Amygdala (tissue), 56 donors: Measurements from ENCODE around the gene MAB21L3.
"Not testable (repeated sequence)": the region's sequence is repeated elsewhere in the genome, so short reads cannot be mapped to it uniquely, and the experiment has no call there.

Experiments
- DNase-seq, 56 donors: peaks; one replicate each; lab custom pipeline; 2025; lab: John Stamatoyannopoulos, UW

Gene MAB21L3

DNA sequence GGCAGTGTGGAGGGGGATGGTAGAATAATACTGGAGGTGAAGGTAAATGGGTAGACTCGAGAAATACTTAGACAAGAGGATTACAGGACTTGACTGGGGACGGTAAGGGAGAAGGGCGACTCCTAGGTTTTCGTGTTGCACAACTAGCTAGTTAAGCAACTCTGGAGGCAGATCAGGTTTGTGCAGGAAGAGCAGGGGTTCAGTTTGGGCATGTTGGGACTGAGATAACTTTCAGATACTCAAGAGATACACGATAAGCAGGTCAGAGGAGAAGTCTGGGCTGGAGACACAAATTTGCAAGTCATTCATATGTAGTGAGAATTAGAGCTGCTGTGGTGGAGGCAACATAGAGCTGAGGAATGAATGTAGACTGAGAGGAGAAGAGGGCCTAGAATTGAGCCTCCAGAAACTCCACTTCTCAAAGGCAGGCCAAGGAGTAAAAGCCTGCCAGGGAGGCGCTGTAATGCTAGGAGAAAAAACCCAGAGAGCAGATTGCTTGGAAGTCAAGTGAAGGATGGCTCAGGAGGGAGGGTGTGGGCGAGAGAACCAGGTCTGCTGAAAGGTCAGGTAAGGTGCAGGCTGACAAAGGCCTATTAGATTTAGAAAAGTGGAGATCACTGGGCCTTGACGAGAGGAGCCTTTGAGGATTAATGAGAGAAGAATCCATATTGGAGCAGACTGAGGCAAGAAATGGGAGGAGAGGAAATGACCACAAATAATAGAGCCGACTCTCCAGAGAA lies 20.8 kb downstream of the MAB21L3 start:
- DNase-seq, result no peak

DNA sequence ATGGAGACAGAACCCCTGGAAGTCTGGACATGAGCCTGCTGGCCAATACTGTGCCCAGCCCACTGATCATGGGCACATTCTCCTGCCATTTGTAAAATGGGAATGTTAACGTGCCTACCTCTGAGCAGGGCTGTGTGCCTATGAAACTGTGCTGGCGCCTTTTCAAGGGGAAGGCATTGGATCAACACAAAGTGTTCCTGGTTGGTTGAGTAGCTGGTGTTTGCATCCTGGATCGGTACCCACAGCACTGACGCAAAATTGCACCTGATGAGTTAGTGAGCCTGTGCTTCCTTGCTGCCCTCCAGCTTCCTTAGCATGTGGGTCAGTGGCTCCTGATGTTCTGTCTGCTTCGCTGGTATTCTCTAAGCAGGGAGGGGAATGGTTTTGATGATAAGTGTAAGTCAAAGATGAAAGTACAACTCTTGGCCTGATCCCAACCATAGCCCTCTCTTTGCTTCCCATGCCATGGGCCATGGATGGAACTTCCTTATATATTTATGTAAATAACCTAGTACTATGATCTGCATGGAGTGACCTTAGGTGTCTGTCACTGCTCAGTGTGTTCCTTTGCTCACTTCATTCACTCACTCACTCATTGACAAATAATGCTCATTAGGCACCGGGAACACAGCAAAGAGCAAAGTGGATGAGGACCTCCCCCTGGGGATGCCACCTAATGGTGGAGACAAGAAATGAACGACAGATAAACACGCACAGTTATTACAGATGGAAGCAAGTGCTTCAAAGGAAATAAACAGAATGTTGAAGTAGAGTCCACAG lies 22.7 kb downstream of the MAB21L3 start:
- no peak for DNase-seq

DNA sequence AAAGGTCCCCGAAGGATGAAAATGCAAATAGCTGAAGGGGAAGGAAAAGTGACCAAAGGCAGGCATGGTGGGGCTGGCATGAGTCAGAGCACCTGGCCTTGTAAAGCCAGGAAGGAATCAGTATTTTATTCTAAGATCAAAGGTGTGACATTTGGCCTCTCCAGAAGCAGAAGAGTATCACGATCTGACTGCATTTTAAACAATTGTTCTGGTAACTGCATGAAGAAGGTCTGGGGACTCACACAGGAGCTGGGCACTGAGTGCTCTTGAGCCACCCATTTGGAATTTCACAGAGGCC lies 23.2 kb downstream of the MAB21L3 start:
- DNase-seq, result no peak

DNA sequence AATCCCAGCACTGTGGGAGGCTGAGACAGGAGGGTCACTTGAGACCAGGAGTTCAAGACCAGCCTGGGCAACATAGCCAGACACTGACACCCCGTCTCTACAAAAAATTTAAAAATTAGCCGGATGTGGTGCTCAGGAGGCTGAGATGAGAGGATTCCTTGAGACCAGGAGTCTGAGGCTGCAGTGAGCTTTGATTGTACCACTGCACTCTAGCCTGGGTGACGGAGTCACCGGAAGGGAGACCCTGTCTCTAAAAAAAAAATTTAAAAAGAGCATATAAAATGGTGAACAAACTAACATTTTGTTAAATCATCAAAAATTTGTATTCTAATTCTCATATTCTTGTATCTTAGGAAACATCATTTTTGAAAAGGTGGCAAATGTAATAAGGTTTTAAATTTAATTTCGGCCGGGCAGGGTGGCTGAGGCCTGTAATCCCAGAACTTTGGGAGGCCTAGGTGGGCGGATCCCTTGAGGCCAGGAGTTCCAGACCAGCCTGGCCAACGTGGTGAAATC lies 27.1 kb downstream of the MAB21L3 start:
- DNase-seq, result no peak

DNA sequence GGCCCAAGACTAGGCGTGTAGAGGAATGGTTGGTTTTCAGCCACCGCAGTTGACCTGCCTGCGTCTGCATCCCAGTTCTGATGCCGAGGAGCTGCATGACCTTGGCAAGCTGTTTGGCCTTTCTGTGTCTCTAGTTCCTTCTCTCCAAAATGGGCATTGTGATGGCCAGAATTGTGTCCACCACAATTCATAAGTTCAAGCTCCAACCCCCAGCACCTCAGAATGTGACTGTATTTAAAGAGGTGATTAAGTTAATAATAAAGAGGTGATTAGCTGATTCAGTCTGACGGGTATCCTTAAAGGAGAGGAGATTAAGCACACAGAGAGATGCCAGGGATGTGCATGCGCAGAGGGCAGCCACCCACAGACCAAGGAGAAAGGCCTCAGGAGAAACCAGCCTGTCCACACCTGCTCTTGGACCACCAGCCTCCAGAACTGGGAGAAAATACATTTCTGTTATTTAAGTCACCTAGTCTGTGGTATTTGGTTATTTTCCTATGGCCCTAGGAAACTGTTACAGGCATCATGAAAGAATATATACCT lies 28.5 kb downstream of the MAB21L3 start:
- DNase-seq, result no peak

DNA sequence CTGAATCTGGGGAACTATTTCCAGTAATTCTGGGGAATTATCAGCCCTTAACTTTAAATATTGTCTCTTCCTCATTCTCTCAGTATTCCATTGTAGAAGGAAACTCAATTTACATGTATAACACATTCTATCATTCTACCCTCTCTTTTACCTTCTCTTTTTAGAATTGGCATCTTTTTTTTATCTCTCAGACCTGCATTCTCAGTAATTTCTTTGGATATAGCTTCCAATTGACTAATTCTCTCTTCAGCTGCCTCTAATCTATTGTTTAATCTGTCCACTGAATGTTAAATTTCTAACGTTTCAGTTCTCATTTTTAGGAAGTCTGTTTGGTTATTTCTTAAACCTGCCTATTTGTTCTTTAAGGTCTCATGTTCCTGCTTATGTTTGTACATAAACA lies 33.0 kb downstream of the MAB21L3 start:
- DNase-seq, result no peak

DNA sequence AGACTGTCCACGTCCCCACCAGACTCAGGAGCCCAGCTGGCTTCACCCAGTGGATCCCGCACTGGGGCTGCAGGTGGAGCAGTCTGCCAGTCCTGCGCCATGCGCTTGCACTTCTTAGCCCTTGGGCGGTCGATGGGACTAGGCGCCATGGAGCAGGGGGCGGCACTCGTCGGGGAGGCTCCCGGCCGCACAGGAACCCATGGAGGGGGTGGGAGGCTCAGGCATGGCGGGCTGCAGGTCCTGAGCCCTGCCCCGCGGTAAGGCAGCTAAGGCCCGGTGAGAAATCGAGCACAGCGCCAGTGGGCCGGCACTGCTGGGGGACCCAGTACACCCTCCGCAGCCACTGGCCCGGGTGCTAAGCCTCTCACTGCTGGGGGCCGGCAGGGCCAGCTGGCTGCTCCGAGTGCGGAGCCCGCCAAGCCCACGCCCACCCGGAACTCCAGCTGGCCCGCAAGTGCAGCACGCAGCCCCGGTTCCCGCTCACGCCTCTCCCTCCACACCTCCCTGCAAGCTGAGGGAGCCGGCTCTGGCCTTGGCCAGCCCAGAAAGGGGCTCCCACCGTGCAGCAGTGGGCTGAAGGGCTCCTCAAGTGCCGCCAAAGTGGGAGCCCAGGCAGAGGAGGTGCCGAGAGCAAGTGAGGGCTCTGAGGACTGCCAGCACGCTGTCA lies 35.4 kb downstream of the MAB21L3 start:
- DNase-seq, result not testable (repeated sequence)

DNA sequence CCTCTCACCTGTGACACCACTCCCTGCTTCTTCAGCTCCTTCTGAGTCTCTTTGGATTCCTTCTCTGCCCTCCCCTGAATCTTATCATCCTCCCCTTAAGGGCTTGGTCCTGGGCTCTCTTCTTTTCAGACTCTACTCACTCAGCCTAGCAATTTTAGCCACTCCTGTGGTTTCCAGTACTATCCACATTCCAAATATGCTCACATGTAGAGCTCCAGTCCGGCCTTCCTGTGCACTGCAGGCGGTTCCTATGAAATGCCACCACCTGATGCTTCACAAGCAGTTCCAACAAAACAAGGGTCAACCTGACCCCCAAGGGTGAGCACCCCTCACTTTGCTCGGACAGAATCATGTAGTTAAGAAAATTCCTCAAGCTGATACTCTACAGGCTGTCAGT lies 35.9 kb downstream of the MAB21L3 start:
- DNase-seq, result no peak

DNA sequence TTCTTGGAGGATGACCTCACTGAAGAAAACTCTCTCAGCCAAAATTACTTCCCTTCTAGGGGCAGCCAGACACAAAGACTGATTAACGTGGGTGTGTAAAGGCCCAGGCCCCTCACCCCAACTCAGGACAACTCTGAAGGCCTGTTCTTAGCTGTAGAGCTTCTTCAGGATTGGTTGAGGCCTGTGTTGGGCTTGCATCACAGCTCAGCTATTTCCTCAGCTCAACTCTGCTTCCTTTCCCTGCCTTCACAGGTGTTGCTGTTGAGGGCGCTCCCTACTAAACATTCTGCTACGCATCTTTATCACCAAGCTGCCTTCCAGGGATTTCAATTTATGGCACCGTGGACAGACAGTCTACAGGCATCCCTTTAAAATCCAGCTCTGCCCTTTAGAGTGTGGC lies 36.8 kb downstream of the MAB21L3 start:
- DNase-seq, result no peak

DNA sequence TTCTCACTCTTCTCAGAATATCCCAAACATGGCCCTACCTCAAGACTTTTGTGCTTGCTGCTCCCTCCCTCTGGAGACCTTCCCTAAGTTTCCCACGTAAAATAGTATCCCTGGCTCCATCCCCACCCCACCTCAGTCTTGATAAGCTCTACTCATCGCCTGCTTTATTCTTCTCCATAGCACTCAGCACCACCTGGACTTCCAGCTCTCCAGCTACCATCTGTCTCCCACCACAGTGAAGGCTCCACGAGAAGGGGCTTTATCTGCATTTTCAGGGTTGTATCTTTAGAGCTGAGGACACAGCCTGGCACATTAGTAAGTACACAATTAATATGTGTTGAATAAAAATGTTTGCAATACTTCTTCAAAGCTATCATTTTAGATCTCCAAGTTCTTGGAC lies 37.8 kb downstream of the MAB21L3 start:
- DNase-seq, result no peak

DNA sequence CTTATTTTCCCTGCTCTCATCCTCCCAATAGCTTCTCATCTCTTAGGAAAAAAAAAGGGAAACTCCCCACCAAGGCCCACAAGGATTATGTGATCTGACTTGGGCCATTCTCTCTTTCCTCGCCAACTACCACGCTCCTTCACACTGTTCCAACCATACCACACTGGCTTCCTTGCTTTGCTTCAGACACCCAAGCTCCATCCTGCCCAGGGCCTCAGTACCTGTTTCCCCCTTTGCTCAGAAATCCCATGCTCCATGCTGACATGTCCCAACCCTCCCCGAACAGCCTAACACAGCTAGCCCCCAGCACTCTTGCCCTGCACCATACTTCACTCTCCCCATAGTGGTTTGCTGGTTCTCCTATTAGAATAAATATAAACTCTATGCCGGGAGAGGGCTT lies 39.2 kb downstream of the MAB21L3 start:
- DNase-seq, result no peak

DNA sequence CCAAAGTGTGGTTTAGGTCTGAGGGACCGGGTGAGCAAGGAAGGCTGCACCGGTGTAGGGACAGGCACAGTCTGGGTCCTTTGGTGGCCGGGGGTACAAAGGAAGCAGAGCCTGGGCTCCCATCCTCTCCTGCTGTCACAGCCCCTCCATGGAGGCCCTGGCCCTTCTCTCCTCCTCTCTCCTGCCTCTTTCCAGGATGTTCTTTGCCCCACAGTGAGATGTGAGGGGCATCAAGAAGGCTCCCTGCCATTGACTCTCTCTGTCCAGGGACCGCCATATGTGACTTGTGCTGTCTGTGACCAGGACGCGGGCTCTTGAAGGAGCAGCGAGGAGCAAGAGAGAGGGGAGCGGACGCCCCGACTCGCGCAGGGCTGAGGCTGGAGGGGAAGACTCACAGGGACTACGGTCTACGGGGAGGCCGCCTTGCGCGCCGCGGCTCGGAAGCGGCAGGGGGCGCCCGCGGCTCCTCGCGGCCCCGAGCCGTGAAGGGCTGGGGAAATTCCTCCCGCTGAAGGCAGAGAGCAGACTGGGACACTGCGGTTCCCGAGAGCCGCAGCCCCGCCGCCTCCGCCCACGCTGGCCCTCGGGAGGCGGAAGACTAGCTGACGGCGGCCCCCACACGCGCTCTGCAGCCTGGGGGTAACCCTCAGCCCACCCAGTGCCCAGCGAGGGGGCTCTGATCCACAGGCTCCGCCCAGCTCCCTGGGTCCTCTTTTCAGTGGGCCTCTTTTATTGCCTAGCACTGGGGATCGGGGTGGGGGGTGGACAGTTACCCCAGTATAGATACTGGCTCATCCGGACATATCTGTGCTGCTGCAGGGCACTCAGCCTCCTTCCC lies 40.8 kb downstream of the MAB21L3 start:
- DNase-seq, result peak in 48 of 56 donors; percentile 9 to 78 (median 54)

DNA sequence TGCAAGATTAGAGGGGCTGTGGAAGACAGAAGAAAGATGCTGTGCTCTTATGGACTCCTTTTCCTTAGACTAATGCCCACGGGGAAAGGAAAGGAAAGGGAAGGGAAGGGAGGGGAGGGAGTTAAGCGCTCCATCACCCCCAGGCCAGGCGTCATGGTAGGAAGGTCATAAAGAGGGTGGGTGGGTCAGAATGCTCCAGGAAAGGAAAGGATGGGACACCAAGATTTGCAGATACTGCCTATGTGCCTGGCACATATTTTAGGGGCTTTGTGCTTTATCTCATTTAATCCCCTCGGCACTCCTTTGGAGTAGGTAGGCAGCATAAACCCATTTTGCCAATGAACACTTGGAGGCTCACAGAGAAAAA lies 41.4 kb downstream of the MAB21L3 start:
- no peak for DNase-seq

DNA sequence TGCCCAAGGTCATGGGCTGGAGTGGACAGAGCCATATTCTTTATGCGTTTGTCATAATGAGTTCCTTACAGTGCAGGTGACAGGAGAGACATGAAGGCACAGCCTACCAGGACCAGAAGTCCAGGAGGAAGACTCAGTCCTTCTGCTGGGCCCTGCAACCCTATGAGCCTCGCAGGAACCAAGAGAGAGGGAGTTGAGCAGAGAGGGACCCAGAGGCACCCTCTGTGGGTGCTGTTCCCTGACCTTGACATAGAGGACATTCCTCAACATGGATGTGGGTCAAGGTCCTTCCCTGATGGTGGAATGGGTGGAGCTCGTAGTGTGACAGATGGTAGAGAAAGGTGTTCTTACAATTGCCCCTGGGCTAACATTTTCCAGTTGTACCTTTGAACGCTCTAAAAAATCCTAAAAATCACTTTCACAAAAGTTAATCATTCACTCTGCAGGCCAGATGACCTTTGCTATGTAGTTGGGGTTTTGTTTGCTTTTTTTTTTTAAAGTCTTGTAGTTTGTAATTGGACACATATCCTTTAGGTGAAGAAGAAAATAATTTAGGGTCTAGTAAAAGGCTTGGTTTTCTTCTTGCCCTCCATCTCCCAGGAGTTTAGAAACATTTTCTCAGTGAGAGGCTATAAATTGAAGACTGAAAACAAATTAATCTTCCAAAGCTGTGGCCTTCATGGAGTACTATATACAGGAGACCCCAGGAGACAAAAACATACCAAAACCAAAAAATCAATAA lies 41.9 kb downstream of the MAB21L3 start:
- no peak for DNase-seq

DNA sequence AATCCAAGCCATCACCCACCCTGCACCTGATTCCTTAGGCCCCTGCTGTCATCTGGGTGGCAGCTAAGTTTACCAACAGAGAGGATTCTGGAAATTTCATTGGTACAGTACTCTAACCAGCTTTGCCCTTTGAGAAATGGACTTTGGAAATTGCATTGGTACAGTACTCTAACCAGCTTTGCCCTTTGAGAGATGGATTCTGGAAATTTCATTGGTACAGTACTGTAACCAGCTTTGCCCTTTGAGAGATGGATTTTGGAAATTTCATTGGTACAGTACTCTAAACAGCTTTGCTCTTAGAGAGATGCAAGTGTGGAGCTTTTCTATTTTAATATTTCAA lies 42.5 kb downstream of the MAB21L3 start:
- no peak for DNase-seq

DNA sequence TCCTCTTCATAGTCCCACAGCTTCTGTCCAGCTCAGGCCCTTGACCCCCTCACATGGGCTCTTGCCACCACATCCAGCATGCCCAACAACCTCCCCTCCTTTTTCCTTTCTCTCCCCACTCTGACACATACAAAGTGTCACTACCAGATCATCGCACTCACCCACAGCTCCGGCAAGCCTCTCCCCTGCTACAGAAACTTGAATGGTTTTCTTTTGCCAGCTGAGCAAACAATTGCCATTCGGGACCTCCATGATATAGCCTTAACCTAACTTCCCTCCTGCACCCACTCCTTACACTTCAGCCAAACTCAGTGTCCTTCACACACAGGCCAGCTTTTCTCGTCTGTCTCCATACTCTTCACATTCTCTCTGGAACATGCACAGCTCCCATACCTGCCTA lies 43.3 kb downstream of the MAB21L3 start:
- DNase-seq, result no peak

DNA sequence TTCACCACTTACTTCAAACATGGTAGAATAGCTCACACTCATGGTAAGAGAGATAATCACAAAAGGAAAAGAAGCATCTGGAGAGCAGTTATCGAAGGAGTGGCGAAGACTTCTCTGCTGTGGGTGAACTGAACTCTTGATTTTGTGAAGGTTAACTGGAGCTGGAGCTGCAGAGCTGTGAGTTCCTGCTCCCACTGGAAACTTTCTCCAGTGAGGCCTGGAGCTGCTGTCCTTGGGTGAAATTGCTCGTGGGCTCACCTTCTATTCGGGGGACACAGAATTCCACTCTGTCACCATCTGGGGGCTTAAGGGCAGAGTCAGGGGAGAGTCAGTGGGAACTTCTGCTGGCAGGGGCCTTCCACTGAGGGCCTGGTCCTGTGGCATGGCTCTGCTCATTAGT lies 45.9 kb downstream of the MAB21L3 start:
- no peak for DNase-seq

DNA sequence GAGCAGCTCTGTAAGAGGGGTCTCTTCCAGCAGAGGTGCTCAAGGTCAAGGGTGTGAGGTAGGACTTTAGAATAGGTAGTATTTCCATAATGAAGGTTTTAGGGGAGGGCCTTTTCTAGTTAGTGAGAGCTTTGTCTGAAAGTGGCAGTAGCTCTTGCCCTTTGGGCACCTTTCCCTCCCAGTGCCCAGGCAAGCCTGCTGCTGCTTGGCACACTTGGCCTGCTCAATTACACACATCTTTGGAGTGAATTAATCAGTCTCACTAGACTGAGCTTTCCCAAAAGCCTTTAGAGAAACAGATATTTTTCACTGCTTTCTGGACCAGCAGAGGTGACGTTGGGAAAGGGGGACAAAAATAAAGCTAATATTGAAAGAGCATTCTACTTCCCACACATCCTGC lies 48.0 kb downstream of the MAB21L3 start:
- peak in 5 of 56 donors; percentile 7 to 23 (median 12) for DNase-seq

DNA sequence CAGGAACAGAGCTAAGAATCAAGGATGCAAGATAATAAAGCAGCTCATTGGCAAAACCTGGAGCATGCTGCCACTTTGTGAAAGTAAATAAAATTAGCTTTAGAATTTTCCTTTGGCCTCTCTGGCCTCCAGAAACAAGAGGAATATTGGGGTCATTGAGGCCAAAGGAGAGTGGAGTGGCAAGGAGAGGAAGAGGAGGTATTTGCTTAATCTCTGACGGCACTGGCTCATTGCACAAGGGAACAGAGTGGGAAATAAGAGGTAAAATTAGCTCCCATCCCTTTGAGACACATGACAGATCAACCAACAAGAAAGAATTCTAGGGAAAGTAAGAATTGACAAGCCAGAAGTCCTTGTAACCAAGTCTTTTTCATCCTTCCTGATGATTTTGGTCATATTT lies 48.4 kb downstream of the MAB21L3 start:
- DNase-seq, result no peak

DNA sequence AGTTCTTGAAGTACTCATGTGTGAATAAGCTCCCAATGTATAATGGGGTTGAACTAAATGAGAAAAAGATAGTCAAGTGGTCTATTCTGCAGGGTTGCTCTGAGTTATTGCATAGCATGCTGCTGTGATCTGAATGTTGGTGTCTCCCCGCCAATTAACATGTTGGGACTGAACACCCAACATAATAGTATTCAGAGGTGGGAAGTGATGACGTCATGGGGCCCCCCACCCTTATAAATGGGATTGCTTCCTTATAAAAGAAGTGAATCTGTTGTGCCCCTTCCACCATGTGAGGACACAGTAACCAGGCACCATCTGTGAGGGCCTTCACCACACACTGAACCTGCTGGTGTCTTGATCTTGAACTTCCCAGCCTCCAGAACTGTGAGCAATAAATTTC lies 50.2 kb downstream of the MAB21L3 start:
- no peak for DNase-seq
